Endothelial cell of umbilical vein (primary cell): ENCODE data around the gene ASMT.

ENCODE experiments used
- EZH2 ChIP-seq: IDR thresholded peaks from 2 replicates; pipeline ENCODE4 v1.6.1; 2012; ENCODE audit warnings: borderline replicate concordance, low read depth, mild to moderate bottlenecking, moderate library complexity, low read length, inconsistent platforms; ENCODE audit not compliant: severe bottlenecking
- MYC ChIP-seq: IDR thresholded peaks from one replicate; pipeline ENCODE4 v1.6.1; 2011; ENCODE audit warnings: mild to moderate bottlenecking, low read depth, low read length
- POLR2A ChIP-seq: IDR thresholded peaks from 2 replicates; pipeline ENCODE4 v1.6.1; 2012; ENCODE audit warnings: low read depth, mild to moderate bottlenecking, control low read depth, low read length
- TF ChIP-seq, protein P1 (sequence below), 2 donors: IDR thresholded peaks; 1 replicate in 1 of 2; 2 replicates in 1 of 2; pipeline ENCODE4 v1.5.1; 2011; ENCODE audit warnings: low read length in 2 of 2, mild to moderate bottlenecking in 2 of 2, moderate library complexity in 2 of 2, control low read depth in 1 of 2, inconsistent platforms in 1 of 2, low read depth in 1 of 2; ENCODE audit not compliant: insufficient read depth in 1 of 2; ENCODE audit errors: extremely low read depth in 1 of 2
- TF ChIP-seq, protein P2 (sequence below): IDR thresholded peaks from 2 replicates; pipeline ENCODE4 v1.6.1; 2011; ENCODE audit not compliant: insufficient read depth, insufficient read length

DNA sequence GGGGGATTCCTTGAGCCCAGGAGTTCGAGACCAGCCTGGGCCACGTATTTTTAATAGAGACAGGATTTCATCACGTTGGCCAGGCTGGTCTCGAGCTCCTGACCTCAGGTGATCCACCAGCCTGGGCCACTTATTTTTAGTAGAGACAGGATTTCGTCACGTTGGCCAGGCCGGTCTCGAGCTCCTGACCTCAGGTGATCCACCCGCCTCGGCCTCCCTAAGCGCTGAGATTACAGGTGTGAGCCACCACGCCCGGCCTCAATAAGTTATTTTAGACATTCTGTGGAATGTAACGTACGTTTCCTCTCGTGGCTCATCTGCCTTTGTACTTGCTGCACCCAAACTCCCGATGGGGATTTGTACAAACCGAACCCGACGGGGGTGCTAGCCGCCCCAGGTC, 8.8 kb downstream of the ASMT start:
- TF ChIP-seq, protein P1, sequence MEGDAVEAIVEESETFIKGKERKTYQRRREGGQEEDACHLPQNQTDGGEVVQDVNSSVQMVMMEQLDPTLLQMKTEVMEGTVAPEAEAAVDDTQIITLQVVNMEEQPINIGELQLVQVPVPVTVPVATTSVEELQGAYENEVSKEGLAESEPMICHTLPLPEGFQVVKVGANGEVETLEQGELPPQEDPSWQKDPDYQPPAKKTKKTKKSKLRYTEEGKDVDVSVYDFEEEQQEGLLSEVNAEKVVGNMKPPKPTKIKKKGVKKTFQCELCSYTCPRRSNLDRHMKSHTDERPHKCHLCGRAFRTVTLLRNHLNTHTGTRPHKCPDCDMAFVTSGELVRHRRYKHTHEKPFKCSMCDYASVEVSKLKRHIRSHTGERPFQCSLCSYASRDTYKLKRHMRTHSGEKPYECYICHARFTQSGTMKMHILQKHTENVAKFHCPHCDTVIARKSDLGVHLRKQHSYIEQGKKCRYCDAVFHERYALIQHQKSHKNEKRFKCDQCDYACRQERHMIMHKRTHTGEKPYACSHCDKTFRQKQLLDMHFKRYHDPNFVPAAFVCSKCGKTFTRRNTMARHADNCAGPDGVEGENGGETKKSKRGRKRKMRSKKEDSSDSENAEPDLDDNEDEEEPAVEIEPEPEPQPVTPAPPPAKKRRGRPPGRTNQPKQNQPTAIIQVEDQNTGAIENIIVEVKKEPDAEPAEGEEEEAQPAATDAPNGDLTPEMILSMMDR (IDR thresholded peaks at IDR 0.05; ENCODE audit: extremely low read depth in 1 of 2, insufficient read depth in 1 of 2, low read depth in 1 of 2, low read length in 2 of 2): no peak
- no peak for TF ChIP-seq POLR2A
- TF ChIP-seq, protein P2, sequence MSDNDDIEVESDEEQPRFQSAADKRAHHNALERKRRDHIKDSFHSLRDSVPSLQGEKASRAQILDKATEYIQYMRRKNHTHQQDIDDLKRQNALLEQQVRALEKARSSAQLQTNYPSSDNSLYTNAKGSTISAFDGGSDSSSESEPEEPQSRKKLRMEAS: no peak
- TF ChIP-seq EZH2: no peak
- TF ChIP-seq MYC: no peak
